ENCODE measurements around the gene HS2ST1. TPM values are rescaled to one million over a fixed set of nuclear protein-coding genes. Genes with fewer than 3 reads are reported as not detected.

Gene HS2ST1
- total RNA-seq (2013; cell fraction: nucleolus; rRNA removed) = 31.7 and 32.2 TPM in 2 replicates
- total RNA-seq (2014; rRNA removed) (17.1 and 22.0 TPM in 2 replicates), total RNA-seq (2014; rRNA removed; fragmentation: Illumina TruSeq; extraction: Trizol) (20.1 and 21.8 TPM in 2 replicates), total RNA-seq (2021) (30.8 and 31.6 TPM in 2 replicates), polyA plus RNA-seq (2011; rRNA removed) (20.4 and 32.1 TPM in 2 replicates), polyA plus RNA-seq (2014; fragmentation: Illumina TruSeq; extraction: Trizol) (21.9 and 26.2 TPM in 2 replicates), polyA plus RNA-seq (2014; fragmentation: Nextera tagmentation; extraction: Ambion mirVana) (1 to 10 TPM; 5.4 to 7.3 TPM), polyA plus RNA-seq (2014; rRNA removed) (15.2 TPM in 2 replicates), polyA plus RNA-seq (2016; fragmentation: Nextera tagmentation; extraction: Ambion mirVana) (10 to 100 TPM; 15.2 to 21.4 TPM), polyA minus RNA-seq (2011; rRNA and poly(A)+ RNA removed) (16.6 and 21.9 TPM in 2 replicates), Bru-seq, nascent RNA (percentile 88 among the genes with signal in this experiment), BruChase-seq, experiment 1, labeled RNA remaining after a 6-hour chase (percentile 84 among the genes with signal in this experiment), BruChase-seq, experiment 2, labeled RNA remaining after a 2-hour chase (percentile 88 among the genes with signal in this experiment)
- polyA plus RNA-seq (2011; ENCODE audit: low read depth) = 9.8 TPM
- 6.4 and 7.6 TPM in 2 replicates for polyA plus RNA-seq (2011; cell fraction: cytosol; rRNA removed)
- polyA plus RNA-seq (2011; cell fraction: nucleus; rRNA removed) = 4.0 and 5.7 TPM in 2 replicates
- 16.8 and 22.7 TPM in 2 replicates for polyA plus RNA-seq (2012)
- polyA minus RNA-seq (2011; cell fraction: cytosol; rRNA and poly(A)+ RNA removed) = 10.0 and 15.8 TPM in 2 replicates
- polyA minus RNA-seq (2011; cell fraction: nucleus; rRNA and poly(A)+ RNA removed) = 8.0 and 14.1 TPM in 2 replicates
- long read RNA-seq, experiment 1, full-length matches to known transcripts = 3 of 5 reads
- long read RNA-seq, experiment 1, partial matches to known transcripts = 0 of 5 reads
- long read RNA-seq, experiment 1, other reads (novel, unspliced or antisense) = 2 of 5 reads
- long read RNA-seq, experiment 2, partial matches to known transcripts = 5 of 7 reads
- long read RNA-seq, experiment 2, other reads (novel, unspliced or antisense) = 1 of 7 reads

- peak within 1 kb of the TSS; percentile 96 for H2AFZ ChIP-seq (ENCODE audit: control insufficient read depth, low read depth, low read length)
- no peaks in the 10 kb centered on the region for H4K20me1 ChIP-seq (ENCODE audit: control insufficient read depth, insufficient read depth)
- BruUV-seq (replicated peaks) = no TSS peak
- DNase-seq (ENCODE audit: low read depth, low spot score) (no peak), FAIRE-seq (no peak), ATAC-seq (peak; percentile 72)
- in situ Hi-C loops (cut with MboI) = loop anchor here (10.0 to 25.0 kb wide), 3 partner anchors 140 to 1927 kb away; partner anchors contain the start of genes MCOLN2 and PKN2
- WGBS (ENCODE audit: insufficient coverage, insufficient replicate concordance, low lambda C conversion rate, missing lambda C conversion rate) = 0% methylated on average over 12 of the region's 45 CpGs
- H3K27ac ChIP-seq (ENCODE audit: control insufficient read depth, insufficient read depth) = peak within 1 kb of the TSS; percentile 92
- H3K4me1 ChIP-seq (ENCODE audit: control insufficient read depth, insufficient read depth, low read length) = no peaks in the 10 kb centered on the region
- H3K79me2 ChIP-seq (ENCODE audit: control insufficient read depth, insufficient read depth, low read length) = peaks cover 94% of the 10 kb centered on the region
- ChIA-PET SMC1A (ENCODE audit: uncharacterized antibody, unreplicated experiment) (interaction anchor here (0.6 to 6.9 kb wide), 23 partner anchors 11 to 209 kb away, joined by 3 to 71 read pairs (median 7); no protein-coding TSS in a partner anchor), POLR2A (interaction anchor here (0.6 to 4.7 kb wide), 16 partner anchors 10 to 212 kb away, joined by 3 to 34 read pairs (median 4); no protein-coding TSS in a partner anchor), RAD21 (ENCODE audit: unreplicated experiment) (interaction anchor here (0.7 to 3.5 kb wide), 21 partner anchors 10 to 1236 kb away, joined by 3 to 45 read pairs (median 4); partner anchors contain the start of gene SH3GLB1), CTCF (interaction anchor here (0.7 to 4.5 kb wide), 14 partner anchors 10 to 1747 kb away, joined by 3 to 35 read pairs (median 3); no protein-coding TSS in a partner anchor)
- peak within 1 kb of the TSS; percentile 91 for H3K9ac ChIP-seq (ENCODE audit: control insufficient read depth, insufficient read depth, low read length)
- peaks cover 0 to 7% of the 10 kb centered on the region in 2 experiments; a peak in 1 of 4 replicates for H3K36me3 ChIP-seq (ENCODE audit: control insufficient read depth in 2 of 2, insufficient read depth in 2 of 2, low read length in 1 of 2)
- intact Hi-C loops (cut with micrococcal nuclease; ENCODE audit: unreplicated experiment) = loop anchor here (2.0 to 10.0 kb wide), 5 partner anchors 113 to 420 kb away; no protein-coding TSS in a partner anchor
- no peaks in the 10 kb centered on the region; the same call in 1 of the 3 replicates for H3K9me3 ChIP-seq (replicated peaks; ENCODE audit: control insufficient read depth, insufficient read depth, low read length)
- peak within 1 kb of the TSS; percentile 82 for H3K4me2 ChIP-seq (ENCODE audit: control insufficient read depth, insufficient read depth)
- H3K27me3 ChIP-seq (replicated peaks in 1 of 2; ENCODE audit: control insufficient read depth in 2 of 2, insufficient read depth in 2 of 2, low read length in 1 of 2) = no peaks in the 10 kb centered on the region
- peak within 1 kb of the TSS; percentile 100 for H3K4me3 ChIP-seq
- TF ChIP-seq IKZF1 (conservative IDR thresholded peaks at IDR 0.05) (peak; percentile 45), ZZZ3 (IDR thresholded peaks at IDR 0.05; ENCODE audit: control insufficient read depth, insufficient read length, low read depth) (no peak), WRNIP1 (IDR thresholded peaks at IDR 0.05; ENCODE audit: borderline replicate concordance, low read depth, low read length) (no peak), ASH2L (IDR thresholded peaks at IDR 0.05; ENCODE audit: borderline replicate concordance, low read depth) (0 out of 2 replicates have a peak, but pooled peaks have one; percentile 46), MTA3 (IDR thresholded peaks at IDR 0.05; ENCODE audit: borderline replicate concordance, low read length) (no peak), POU2F2 (IDR thresholded peaks at IDR 0.05; ENCODE audit: borderline replicate concordance, low read depth, low read length) (no peak), GATAD2B (conservative IDR thresholded peaks at IDR 0.05; ENCODE audit: low read depth) (peak; percentile 70; the same call in 1 of the 2 replicates), E2F8 (IDR thresholded peaks at IDR 0.05; ENCODE audit: low read depth, partially characterized antibody) (no peak), POLR2A (IDR thresholded peaks at IDR 0.05; ENCODE audit: low read depth, low read length) (peak; percentile 79), BHLHE40 (IDR thresholded peaks at IDR 0.05; ENCODE audit: borderline replicate concordance in 1 of 2, low read depth in 2 of 2, low read length in 1 of 2) (peak in 1 of 2 experiments; percentile 49; a peak in 2 of 4 replicates), MEF2A (IDR thresholded peaks at IDR 0.05; ENCODE audit: insufficient read depth, low read depth, low read length) (no peak), SKIL (IDR thresholded peaks at IDR 0.05; ENCODE audit: low read depth, poor library complexity, severe bottlenecking) (no peak), IKZF2 (IDR thresholded peaks at IDR 0.05) (no peak; a peak in 2 of 4 replicates), NR2F1 (conservative IDR thresholded peaks at IDR 0.05) (no peak)
These were observed at the start of gene HS2ST1 for GRCh38 chr1:86914601-86914997. Gene HS2ST1, plus strand, starts transcription at chr1:86914635.
